ENCODE data around the gene CELA2B. TPM values are rescaled to one million over a fixed set of nuclear protein-coding genes. Genes with fewer than 3 reads are reported as not detected.
"Not testable (repeated sequence)": the region's sequence is repeated elsewhere in the genome, so short reads cannot be mapped to it uniquely, and the experiment has no call there.

The CELA2B gene
- total RNA-seq, 1 experiment from 2014 or later, result not detected

- POLR2A ChIA-PET (ENCODE audit: unreplicated experiment), result no interaction called here
- DNase-seq, result no peak
- no peaks in the 10 kb centered on the region for H3K36me3 ChIP-seq (ENCODE audit: low read depth)
- no peaks in the 10 kb centered on the region for H3K9me3 ChIP-seq (ENCODE audit: insufficient read depth, low read depth)
- intact Hi-C loops (cut with micrococcal nuclease; ENCODE audit: unreplicated experiment), result loop anchor here (10.0 kb wide), 1 partner anchor 71 kb away; no protein-coding TSS in a partner anchor
- no peak overlapping the region for H3K4me3 ChIP-seq
- CTCF ChIA-PET, result no interaction called here
- H2AFZ ChIP-seq, result no peak overlapping the region
- no peak overlapping the region for H3K27ac ChIP-seq
- H3K4me1 ChIP-seq (replicated peaks; ENCODE audit: insufficient read depth), result no peaks in the 10 kb centered on the region
- H4K20me1 ChIP-seq (ENCODE audit: insufficient read depth), result 0 out of 2 replicates have a peak, but pooled peaks cover 2% of the 10 kb centered on the region
- H3K27me3 ChIP-seq (ENCODE audit: insufficient read depth, low read depth), result no peaks in the 10 kb centered on the region
- H3K9me2 ChIP-seq (ENCODE audit: insufficient read depth), result no peaks in the 10 kb centered on the region
- no peaks in the 10 kb centered on the region for H3K79me2 ChIP-seq (ENCODE audit: low read depth)
- no TSS peak for BruUV-seq (replicated peaks)
- no peak overlapping the region for H3K4me2 ChIP-seq
- TF ChIP-seq EZH2 (IDR thresholded peaks at IDR 0.05; ENCODE audit: low read depth), result no peak
- no peak for TF ChIP-seq CTCF (conservative IDR thresholded peaks at IDR 0.05)
- peaks cover 25% of the 10 kb centered on the region for H3F3A ChIP-seq (ENCODE audit: insufficient read depth, low read depth)
Observed at GRCh38 chr1:15433471-15433870, 42.4 kb upstream of the CELA2B start.

- H3K36me3 ChIP-seq (ENCODE audit: low read depth); POLR2A ChIA-PET (ENCODE audit: unreplicated experiment); H3K4me1 ChIP-seq (replicated peaks; ENCODE audit: insufficient read depth); H3K9me2 ChIP-seq (ENCODE audit: insufficient read depth); BruUV-seq (replicated peaks); H3K27ac ChIP-seq; H4K20me1 ChIP-seq (ENCODE audit: insufficient read depth); H2AFZ ChIP-seq; H3K4me3 ChIP-seq; H3K79me2 ChIP-seq (ENCODE audit: low read depth); H3K27me3 ChIP-seq (ENCODE audit: insufficient read depth, low read depth); H3K9me3 ChIP-seq (ENCODE audit: insufficient read depth, low read depth): not testable (repeated sequence)
- Histone ChIP-seq H3K4me2 (0 out of 2 replicates have a peak overlapping the region, but pooled peaks have one; percentile 26), H3F3A (ENCODE audit: insufficient read depth, low read depth) (peaks cover 25% of the 10 kb centered on the region)
- CTCF ChIA-PET, result interaction anchor here (0.7 kb wide), 1 partner anchor 73 kb away, joined by 3 read pairs; no protein-coding TSS in a partner anchor
- intact Hi-C loops (cut with micrococcal nuclease; ENCODE audit: unreplicated experiment), result loop anchor here (10.0 kb wide), 1 partner anchor 70 kb away; no protein-coding TSS in a partner anchor
- peak in 1 of 2 experiments; percentile 66 for DNase-seq
Observed at GRCh38 chr1:15434739-15435138, 41.2 kb upstream of the CELA2B start.

GRCh38 chr1:15435239-15436077, 40.4 kb upstream of the CELA2B start:
- TF ChIP-seq EZH2 (IDR thresholded peaks at IDR 0.05; ENCODE audit: low read depth), result no peak
- no peak for TF ChIP-seq CTCF (conservative IDR thresholded peaks at IDR 0.05)
- Histone ChIP-seq H3K79me2 (ENCODE audit: low read depth) (no peaks in the 10 kb centered on the region), H3K9me3 (ENCODE audit: insufficient read depth, low read depth) (no peaks in the 10 kb centered on the region), H3K4me1 (replicated peaks; ENCODE audit: insufficient read depth) (no peaks in the 10 kb centered on the region), H3K9me2 (ENCODE audit: insufficient read depth) (no peaks in the 10 kb centered on the region), H3K4me2 (no peak overlapping the region), H3K27me3 (ENCODE audit: insufficient read depth, low read depth) (no peaks in the 10 kb centered on the region), H3K36me3 (ENCODE audit: low read depth) (no peaks in the 10 kb centered on the region), H4K20me1 (ENCODE audit: insufficient read depth) (0 out of 2 replicates have a peak, but pooled peaks cover 2% of the 10 kb centered on the region), H3K27ac (no peak overlapping the region), H3F3A (ENCODE audit: insufficient read depth, low read depth) (peaks cover 18% of the 10 kb centered on the region; the same call in 1 of the 2 replicates), H3K4me3 (no peak overlapping the region), H2AFZ (no peak overlapping the region)
- no peak for DNase-seq
- ChIA-PET POLR2A (ENCODE audit: unreplicated experiment) (interaction anchor here (0.6 kb wide), 1 partner anchor 24 kb away, joined by 6 read pairs; no protein-coding TSS in a partner anchor), CTCF (interaction anchor here (0.6 to 0.7 kb wide), 3 partner anchors 63 to 111 kb away, joined by 3 to 4 read pairs (median 3); no protein-coding TSS in a partner anchor)
- intact Hi-C loops (cut with micrococcal nuclease; ENCODE audit: unreplicated experiment), result loop anchor here (10.0 kb wide), 1 partner anchor 69 kb away; no protein-coding TSS in a partner anchor
- BruUV-seq (replicated peaks), result no TSS peak

Measured in PC-9 (cell line).